Mononuclear cell (primary cell): Measurements from ENCODE around the gene FUBP1. TPM values are rescaled to one million over a fixed set of nuclear protein-coding genes. Genes with fewer than 3 reads are reported as not detected.

Experiments used
- H3K27me3 ChIP-seq: 2 replicates; pipeline ENCODE4 v1.6.0; 2011; ENCODE audit warnings: low read length, control low read depth; ENCODE audit not compliant: insufficient read depth
- H3K4me1 ChIP-seq: 2 replicates; pipeline ENCODE4 v1.5.1; 2011; ENCODE audit warnings: mild to moderate bottlenecking, low read length, control low read depth; ENCODE audit not compliant: insufficient read depth
- H3K4me3 ChIP-seq: 2 replicates; pipeline ENCODE4 v1.5.1; 2011; ENCODE audit warnings: mild to moderate bottlenecking, low read length, moderate library complexity
- H3K9me3 ChIP-seq: 2 replicates; pipeline ENCODE4 v1.5.1; 2011; ENCODE audit warnings: low read depth, mild to moderate bottlenecking, control low read depth, low read length
- total RNA-seq: library from RNA; depleted of rRNA; stranded (reverse); fragments of >200 nt; gene quantifications from one replicate; pipeline ENCODE4 v1.2.3, GENCODE V29; 2012

FUBP1 gene
- total RNA-seq, 1 donor: 274 TPM

- Histone ChIP-seq H3K9me3 (no peaks in the 10 kb centered on the region), H3K27me3 (no peaks in the 10 kb centered on the region), H3K4me1 (peaks cover 49% of the 10 kb centered on the region), H3K4me3 (no peak overlapping the region)
These were observed 3.0 kb downstream of the FUBP1 start for GRCh38 chr1:77975907-77976306.

- Histone ChIP-seq H3K4me1 (peaks cover 54% of the 10 kb centered on the region), H3K9me3 (no peaks in the 10 kb centered on the region), H3K4me3 (no peak overlapping the region), H3K27me3 (no peaks in the 10 kb centered on the region)
These were observed 3.5 kb downstream of the FUBP1 start for GRCh38 chr1:77975386-77975785.

- no peak overlapping the region for H3K4me3 ChIP-seq
- no peaks in the 10 kb centered on the region for H3K9me3 ChIP-seq
- no peaks in the 10 kb centered on the region for H3K27me3 ChIP-seq
- peaks cover 44% of the 10 kb centered on the region for H3K4me1 ChIP-seq
These were observed 6.8 kb downstream of the FUBP1 start for GRCh38 chr1:77972080-77972479.

- Histone ChIP-seq H3K9me3 (no peaks in the 10 kb centered on the region), H3K4me1 (peaks cover 28% of the 10 kb centered on the region), H3K27me3 (no peaks in the 10 kb centered on the region), H3K4me3 (no peak overlapping the region)
These were observed 8.7 kb downstream of the FUBP1 start for GRCh38 chr1:77970192-77970591.

- peaks cover 9% of the 10 kb centered on the region for H3K4me1 ChIP-seq
- no peaks in the 10 kb centered on the region for H3K27me3 ChIP-seq
- H3K9me3 ChIP-seq: no peaks in the 10 kb centered on the region
- H3K4me3 ChIP-seq: no peak overlapping the region
These were observed 12.6 kb downstream of the FUBP1 start for GRCh38 chr1:77966291-77966690.

GRCh38 chr1:77961392-77961791 lies 17.5 kb downstream of the FUBP1 start:
- H3K4me3 ChIP-seq: no peak overlapping the region
- no peaks in the 10 kb centered on the region for H3K27me3 ChIP-seq
- no peaks in the 10 kb centered on the region for H3K4me1 ChIP-seq
- H3K9me3 ChIP-seq: no peaks in the 10 kb centered on the region

GRCh38 chr1:77958850-77959249 lies 20.0 kb downstream of the FUBP1 start:
- no peak overlapping the region for H3K4me3 ChIP-seq
- no peaks in the 10 kb centered on the region for H3K9me3 ChIP-seq
- H3K27me3 ChIP-seq: no peaks in the 10 kb centered on the region
- H3K4me1 ChIP-seq: no peaks in the 10 kb centered on the region

- Histone ChIP-seq H3K9me3 (no peaks in the 10 kb centered on the region), H3K4me1 (no peaks in the 10 kb centered on the region), H3K27me3 (no peaks in the 10 kb centered on the region), H3K4me3 (no peak overlapping the region)
These were observed 20.5 kb downstream of the FUBP1 start for GRCh38 chr1:77958391-77958790.

GRCh38 chr1:77956464-77956863 lies 22.4 kb downstream of the FUBP1 start:
- Histone ChIP-seq H3K9me3 (no peaks in the 10 kb centered on the region), H3K4me3 (no peak overlapping the region), H3K4me1 (peaks cover 6% of the 10 kb centered on the region), H3K27me3 (no peaks in the 10 kb centered on the region)

GRCh38 chr1:77955709-77956108 lies 23.2 kb downstream of the FUBP1 start:
- H3K27me3 ChIP-seq: no peaks in the 10 kb centered on the region
- no peak overlapping the region for H3K4me3 ChIP-seq
- peaks cover 12% of the 10 kb centered on the region for H3K4me1 ChIP-seq
- no peaks in the 10 kb centered on the region for H3K9me3 ChIP-seq

GRCh38 chr1:77954521-77954920 lies 24.4 kb downstream of the FUBP1 start:
- Histone ChIP-seq H3K9me3 (no peaks in the 10 kb centered on the region), H3K4me3 (no peak overlapping the region), H3K27me3 (no peaks in the 10 kb centered on the region), H3K4me1 (peaks cover 16% of the 10 kb centered on the region)

- Histone ChIP-seq H3K9me3 (no peaks in the 10 kb centered on the region), H3K4me3 (no peak overlapping the region), H3K27me3 (no peaks in the 10 kb centered on the region), H3K4me1 (peaks cover 16% of the 10 kb centered on the region)
These were observed 25.0 kb downstream of the FUBP1 start for GRCh38 chr1:77953907-77954306.

GRCh38 chr1:77951328-77951727 lies 27.5 kb downstream of the FUBP1 start:
- H3K27me3 ChIP-seq: no peaks in the 10 kb centered on the region

GRCh38 chr1:77950873-77951272 lies 28.0 kb downstream of the FUBP1 start:
- peaks cover 16% of the 10 kb centered on the region for H3K4me1 ChIP-seq
- no peak overlapping the region for H3K4me3 ChIP-seq

More at GRCh38 chr1:77951328-77951727, 27.5 kb downstream of the FUBP1 start:
- no peak overlapping the region for H3K4me3 ChIP-seq
- no peaks in the 10 kb centered on the region for H3K9me3 ChIP-seq
- peaks cover 16% of the 10 kb centered on the region for H3K4me1 ChIP-seq

GRCh38 chr1:77948841-77949424 lies 29.9 kb downstream of the FUBP1 start:
- Histone ChIP-seq H3K27me3 (no peaks in the 10 kb centered on the region), H3K9me3 (no peaks in the 10 kb centered on the region), H3K4me3 (no peak overlapping the region), H3K4me1 (peaks cover 16% of the 10 kb centered on the region)

More at GRCh38 chr1:77950873-77951272, 28.0 kb downstream of the FUBP1 start:
- Histone ChIP-seq H3K27me3 (no peaks in the 10 kb centered on the region), H3K9me3 (no peaks in the 10 kb centered on the region)

GRCh38 chr1:77945345-77945744 lies 33.5 kb downstream of the FUBP1 start:
- no peaks in the 10 kb centered on the region for H3K9me3 ChIP-seq
- no peaks in the 10 kb centered on the region for H3K27me3 ChIP-seq
- H3K4me3 ChIP-seq: no peak overlapping the region
- peaks cover 4% of the 10 kb centered on the region for H3K4me1 ChIP-seq
